CD4-positive, alpha-beta T cell treated with Interferon gamma for 1 hour (primary cell): ENCODE results near the gene MAP1LC3A.

Experiments
- DNase-seq: peaks from one replicate; pipeline ENCODE4 v3.0.0-alpha.2; 2020

Gene MAP1LC3A

DNA sequence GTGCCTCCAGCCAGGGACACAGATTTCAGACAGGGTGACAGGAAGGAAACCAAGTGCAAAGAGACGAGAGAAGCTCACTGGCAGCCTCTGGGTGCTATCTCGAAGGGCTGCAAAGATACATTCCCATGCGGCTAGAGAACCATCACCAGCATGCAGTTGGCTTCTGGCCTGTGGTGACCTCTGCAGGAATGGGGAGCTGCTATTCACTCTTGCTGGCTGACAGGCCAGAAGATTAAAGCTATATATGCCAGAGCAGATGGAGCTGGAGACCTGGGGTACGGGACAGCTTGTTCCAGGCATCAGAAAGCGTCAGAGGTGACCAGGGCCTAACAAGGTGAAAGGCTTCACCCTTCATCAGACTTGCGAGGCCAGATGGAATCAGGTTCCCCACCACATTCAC, 20.0 kb downstream of the MAP1LC3A start:
- no peak for DNase-seq

DNA sequence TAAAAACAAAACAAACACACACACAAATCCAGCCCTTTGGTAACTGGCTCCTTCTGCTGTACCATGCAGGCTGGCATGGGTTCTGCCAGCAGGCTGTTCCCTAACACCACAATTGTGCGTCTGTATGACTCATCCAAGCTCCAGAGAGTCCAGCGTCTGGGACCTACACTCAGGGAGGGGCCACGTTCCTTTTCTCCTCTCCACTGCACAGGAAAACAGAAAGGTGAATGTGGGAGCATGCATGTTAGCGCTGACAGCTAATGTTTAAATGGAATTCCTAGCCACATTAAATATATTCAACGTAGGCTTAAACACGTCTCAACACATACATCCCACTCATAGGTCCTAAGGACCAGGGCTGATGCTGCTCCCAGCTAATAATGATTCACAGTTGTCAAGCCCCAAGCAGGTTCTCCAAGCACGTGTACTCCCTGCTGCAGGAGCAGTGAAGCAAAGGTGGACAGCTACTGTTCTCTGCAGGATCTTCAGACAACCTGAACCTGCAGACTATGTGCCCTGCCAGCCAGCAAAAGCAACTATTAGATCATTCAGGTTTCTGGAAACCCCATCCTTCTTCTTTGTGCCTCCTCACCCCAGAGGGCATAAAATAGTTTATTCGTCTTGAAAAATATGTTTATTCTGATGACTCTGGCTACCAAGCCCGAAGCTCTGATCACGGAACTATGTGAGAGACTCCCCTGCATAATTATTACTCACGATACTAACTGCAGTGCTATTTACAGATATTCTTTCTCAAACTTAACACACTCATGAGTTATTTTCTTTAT, 20.9 kb downstream of the MAP1LC3A start:
- no peak for DNase-seq

DNA sequence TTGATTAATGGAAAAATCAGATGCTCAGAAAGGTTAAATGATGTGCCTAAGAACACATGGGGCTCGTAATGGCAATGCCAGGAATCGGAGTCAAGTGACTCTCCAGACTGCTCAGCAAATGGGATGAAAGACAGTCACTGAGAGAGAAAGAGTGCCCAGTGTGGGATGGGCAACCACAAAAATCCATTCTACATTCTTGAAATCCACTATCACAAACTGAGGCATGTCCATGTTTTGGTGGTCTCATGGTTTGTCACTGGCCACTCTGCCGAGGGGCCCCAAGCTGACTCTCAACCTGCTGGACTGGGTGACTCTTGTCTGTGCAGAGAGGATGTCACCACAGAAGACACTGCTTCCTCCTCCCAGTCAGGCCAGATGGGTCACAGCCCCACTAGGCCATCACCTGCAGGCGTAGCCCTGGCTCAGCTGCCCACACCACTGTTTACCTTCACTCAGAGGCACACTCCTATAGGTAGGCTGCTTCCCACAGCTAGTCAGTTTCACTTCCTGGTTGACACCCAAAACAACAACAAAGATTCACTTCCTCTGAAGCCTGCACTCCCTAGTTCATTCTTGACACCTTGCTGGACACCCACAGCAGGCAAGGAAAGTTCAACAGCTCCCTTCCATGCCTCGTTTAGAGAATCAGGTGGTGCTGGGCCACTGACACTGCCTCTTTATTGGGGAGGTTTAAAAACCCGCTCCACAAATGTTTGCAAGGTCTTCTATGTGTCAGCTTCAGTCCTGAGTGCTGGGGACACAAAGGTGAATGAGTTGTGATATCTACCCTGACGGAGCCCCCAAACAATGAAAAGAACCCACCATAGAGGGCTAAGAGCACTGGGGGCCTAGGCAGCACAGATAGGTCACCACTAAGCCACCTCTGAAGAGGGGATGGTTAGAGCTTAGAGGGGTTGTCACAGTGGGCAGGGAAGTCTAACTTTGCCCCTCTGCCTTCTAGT, 21.7 kb downstream of the MAP1LC3A start:
- DNase-seq: no peak

DNA sequence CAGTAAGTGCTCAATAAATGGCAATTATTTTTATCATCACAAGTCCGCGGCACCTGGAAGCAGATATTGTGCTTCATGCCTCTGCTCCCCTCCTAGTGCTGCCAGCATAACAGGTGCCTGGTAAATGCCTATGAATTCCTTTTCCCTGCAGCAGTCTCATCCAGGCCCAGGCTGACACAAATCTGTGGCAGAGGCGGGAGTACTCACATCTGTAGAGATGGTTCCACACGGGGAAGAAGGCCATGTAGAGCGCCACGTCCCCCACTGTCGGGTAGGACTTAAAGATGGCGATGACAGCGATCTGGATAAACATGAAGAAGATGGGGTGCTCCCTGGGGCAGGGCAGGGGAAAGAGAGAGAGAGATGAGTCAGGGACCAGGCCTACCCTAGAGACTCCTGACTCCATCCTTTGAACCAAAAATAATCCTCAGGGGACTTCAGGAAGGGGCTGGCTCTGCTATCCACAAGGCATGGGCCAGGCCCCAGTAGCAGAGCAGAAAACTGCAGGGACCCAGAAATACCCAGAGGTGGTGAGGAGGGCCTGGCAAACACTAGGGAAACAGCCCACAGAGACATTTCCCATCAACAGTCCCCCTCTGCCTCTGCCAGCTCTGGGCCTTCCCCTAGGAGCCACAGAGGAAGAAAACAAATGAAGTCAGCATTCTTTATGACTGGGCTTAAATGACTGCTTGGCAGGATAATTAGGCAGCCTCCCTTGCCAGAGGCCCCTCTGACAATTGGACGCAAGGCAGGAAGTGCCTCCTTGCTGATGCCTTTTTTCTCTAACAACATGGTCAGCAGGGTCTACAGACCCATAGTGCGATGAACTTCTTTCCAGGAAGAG, 23.0 kb downstream of the MAP1LC3A start:
- DNase-seq: no peak

DNA sequence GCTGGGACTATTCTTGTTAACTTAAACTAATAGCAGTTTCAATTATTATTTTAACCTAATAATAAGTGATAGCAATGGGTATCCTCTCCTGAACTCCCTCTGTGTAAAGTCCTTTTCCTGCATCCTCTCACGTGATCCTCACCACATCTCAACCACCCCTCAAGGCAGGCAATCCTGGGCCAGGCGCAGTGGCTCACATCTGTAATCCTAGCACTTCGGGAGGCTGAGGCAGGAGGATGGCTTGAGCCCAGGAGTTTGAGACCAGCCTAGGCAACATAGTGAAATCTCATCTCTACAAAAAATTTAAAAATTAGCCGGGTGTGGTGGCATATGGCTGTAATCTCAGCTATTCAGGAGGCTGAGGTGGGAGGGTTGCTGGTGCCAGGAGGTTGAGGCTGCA, 23.7 kb downstream of the MAP1LC3A start:
- DNase-seq: no peak

DNA sequence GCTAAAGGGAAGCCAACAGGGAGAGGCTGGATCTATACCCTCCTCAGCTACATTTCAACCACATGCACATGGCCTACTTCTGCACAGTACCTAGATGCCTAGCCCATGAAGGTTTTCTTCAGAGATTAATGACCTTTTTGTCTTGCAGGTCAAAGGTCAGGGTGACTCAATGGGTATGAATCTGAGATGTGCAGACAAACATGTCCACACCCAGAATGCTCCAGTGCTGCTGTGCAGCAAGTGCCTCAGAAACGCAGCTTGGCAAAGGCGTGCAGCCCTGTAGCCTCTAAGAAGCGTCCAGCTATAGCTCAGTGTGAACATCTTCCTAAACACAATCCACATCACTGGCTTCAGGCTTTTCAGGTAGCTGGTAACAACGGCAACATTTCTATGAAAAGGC, 24.4 kb downstream of the MAP1LC3A start:
- no peak for DNase-seq

DNA sequence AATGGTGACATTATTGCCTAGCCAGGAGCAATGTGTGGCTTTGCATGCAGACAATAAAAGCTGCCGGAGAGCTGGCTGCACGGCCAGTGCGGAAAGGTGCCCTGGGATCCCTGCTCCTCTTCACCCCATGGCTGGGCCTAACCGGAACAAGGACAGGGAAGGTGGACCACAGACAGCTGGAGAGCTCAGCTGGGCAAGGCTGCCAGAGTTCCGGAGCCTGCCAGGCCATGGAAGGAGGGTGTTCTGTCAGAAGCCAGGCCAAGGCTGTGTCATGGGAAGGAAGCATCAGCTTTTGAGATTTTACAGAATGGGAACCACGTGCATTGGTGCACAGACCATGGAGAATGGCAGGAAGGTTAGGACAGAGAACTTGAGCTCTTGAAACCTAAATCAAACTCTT, 25.0 kb downstream of the MAP1LC3A start:
- no peak for DNase-seq

DNA sequence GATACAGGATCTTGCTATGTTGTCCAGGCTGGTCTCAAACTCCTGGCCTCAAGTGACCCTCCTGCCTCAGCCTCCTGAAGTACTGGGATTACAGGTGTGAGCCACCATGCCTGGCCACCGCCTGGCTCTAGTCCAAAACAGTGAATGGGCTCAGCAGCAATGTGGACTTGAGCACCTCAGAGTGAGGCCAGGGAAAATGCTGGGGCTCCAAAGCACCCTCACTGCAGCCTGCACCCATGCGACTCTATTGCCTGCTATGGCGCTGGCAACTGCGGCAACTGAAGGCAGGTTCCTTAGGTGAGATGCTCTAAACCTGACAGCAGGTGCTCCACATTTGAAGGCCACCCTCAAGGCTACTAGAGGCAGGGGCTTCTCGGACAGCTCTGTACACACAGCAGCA, 26.5 kb downstream of the MAP1LC3A start:
- no peak for DNase-seq

DNA sequence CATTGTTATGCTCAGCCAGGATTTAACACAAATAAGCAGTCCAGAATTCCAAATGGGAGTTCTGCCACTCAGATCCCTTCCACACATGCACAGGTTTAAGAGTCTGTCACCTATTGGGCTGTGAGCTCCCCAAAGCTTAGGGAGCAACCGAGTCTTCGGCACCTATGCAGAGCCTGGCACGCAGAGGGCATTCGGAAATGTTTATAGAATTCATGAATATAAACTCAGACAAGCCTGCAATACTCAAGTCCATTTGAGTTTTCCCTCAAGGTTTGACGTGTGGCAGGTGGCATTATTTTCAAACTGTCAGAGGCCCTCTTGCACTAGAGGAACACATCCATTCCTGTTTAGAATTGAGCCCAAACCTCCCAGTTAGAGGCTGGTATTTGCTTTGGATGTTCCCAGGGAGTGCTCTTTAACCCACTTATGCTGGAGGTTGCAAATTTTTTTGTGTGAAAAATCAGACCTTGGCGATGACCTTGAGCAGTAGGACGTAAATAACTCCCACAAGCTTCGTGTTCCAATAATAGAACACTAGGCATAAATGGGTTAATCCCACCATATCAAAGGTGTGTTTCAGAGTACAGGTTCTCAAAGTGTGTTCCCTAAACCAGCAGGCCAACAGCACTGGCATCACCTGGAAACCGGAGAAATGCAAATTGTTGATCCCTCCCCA, 28.1 kb downstream of the MAP1LC3A start:
- no peak for DNase-seq

DNA sequence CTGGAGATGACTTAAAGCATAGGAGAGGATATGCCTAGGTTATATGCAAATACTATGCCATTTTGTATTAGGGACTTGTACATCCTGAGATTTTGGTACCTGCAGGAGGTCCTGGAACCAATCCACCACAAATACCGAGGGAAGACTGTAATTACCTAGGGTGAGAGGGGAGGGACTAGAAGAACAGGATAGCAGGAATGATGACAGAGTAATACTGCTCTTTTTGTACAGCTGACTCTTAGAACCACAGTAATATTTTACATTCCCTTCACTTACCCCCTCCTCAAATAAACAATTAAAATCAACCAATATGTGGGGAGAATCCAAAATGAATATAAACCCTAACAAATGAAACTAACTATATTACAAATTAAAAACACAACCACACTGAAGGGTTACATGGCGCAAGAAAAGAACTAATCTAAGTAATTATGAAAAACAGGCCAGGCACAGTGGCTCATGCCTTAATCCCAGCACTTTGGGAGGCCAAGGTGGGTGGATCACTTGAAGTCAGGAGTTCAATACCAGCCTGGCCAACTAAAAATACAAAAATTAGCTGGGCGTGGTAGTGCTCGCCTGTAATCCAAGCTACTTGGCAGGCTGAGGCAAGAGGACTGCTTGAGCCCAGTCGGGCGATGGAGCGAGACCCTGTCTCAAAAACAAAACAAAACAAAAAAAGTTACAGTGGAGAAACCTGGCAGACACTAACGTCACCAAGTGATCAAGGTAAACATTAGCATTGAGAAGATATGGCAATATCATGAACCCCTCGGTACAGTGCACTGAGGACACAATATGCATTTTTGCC, 37.1 kb downstream of the MAP1LC3A start:
- DNase-seq: no peak

DNA sequence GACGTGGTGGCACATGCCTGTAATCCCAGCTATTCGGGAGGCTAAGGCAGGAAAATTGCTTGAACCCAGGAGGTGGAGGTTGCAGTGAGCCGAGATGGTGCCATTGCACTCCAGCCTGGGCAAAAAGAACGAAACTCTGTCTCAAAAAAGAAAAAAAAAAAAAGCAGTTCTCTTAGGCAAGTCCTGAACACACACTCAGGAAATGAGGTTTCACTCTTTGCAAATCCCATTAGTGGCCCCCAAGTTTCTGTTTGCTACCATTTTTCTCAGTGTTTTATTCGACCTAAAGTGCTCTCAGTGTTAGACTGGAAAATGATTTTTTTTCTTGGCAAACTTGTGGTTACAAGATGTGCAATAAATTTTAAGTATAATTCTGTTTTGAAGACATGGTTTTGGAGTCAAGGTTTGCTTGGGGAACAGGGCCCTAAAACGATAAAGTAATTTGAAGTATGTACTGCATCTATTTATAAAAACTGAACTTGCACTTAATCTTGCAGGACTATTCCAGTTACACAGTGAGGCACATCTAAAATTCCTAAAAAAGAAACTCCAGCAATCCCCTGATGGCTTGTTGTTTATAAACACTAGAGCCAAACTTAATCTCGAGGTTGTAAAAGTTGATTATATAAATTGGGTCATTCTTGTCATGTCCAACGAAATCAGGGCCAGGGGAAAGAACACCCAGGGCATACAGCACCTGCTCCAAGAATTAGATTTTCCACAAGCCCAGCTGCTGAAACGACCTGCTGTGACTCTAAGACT, 42.6 kb downstream of the MAP1LC3A start:
- no peak for DNase-seq

DNA sequence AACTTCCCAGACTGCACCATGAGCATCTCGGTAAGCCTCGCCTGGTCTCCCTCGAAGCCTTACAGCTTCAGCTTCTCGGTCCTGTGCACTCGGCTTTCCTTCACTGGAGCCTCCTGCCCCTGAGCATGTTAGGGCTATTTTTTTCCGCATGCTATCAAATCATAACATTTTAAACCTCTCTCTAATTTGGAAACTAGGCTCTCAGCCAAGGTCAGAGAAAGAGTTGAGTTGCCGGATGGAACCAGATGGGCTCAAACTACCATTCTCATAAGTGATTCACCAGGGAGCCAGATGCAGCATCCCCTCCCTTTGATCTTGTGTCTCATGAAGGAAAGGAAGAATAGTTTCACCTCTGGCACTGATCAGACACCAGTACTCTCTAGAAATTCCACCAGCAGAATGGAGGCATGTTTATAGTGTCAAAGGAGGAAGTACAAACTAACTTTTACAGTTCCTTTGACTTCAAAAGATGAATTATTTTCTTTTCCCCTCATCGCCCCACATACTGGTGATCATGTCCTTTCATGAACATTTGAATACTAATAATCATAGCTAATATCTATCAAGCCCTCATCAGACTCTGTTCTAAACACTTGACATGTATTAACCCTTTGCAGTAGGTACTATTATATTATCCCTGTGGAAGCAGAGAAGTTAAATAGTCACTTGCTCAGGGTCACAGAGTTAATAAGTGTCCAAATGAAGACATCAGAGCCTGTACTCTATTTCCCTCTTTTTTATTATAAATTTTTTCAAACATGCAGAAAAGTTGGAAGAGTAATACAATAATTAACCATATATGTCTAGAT, 46.7 kb downstream of the MAP1LC3A start:
- DNase-seq: no peak

DNA sequence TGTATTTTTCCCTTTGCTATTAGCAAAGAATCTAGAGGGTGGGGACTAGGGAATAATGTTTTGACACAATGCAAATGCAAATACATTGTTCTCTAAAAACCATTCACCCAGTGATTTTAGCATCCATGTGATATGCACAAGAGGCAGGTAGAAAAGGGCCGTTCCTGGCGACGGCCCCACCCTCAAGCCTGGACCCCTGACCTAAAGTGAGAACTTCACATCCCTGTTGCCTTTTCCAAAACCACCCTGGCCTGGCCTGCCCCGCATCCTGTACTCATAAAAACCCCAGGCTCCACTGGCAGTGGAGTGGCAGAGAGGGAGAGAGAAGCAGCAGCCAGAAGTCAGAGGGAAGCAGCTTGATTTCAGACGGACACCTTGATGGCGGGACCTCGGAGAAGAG, 48.5 kb downstream of the MAP1LC3A start:
- no peak for DNase-seq
